DMS 273 (cell line): Measurements from ENCODE around the gene RTN4IP1.

Source experiments
- DNase-seq: peaks from one replicate; lab custom pipeline; 2025; ENCODE audit not compliant: unreplicated experiment; lab: John Stamatoyannopoulos, UW

Gene RTN4IP1

GRCh38 chr6:106525107-106525881, 104.0 kb downstream of the RTN4IP1 start:
- DNase-seq = no peak

DNA sequence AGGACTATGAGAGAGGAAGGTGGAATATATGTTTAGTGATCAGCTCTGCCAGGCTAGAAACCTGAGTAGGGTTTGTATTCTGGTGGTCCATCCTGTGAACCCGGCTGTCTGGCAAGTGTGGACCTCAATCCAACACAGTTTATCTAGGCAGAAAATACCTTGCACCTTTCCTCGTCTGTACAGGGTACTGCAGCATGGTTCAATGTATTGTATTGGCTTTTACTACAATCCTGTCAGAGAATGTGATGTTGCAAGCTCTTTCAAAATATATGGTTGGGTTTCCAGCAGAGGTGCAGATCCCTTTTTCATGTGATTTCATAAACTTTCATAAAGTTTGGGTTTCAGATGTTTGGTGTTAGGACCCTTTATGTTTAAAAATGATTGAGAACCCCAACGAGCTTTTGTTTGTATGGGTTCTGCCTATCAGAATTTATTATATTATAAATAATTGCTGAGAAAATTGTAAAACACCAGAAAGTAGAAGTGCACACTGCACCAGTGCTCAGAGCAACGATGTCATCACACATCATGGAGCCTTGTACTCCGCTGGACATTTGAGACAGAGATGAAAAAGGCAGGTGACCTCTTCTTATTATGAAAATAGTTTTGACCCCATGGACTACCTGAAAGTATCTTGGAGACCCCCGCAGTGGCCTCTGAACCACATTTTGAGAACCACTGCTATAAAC, 106.6 kb downstream of the RTN4IP1 start:
- no peak for DNase-seq
